Psoas muscle (tissue), 8 donors: ENCODE data around the gene ICAM3. TPM values are rescaled to one million over a fixed set of nuclear protein-coding genes. Genes with fewer than 3 reads are reported as not detected.
"Not testable (repeated sequence)": the region's sequence is repeated elsewhere in the genome, so short reads cannot be mapped to it uniquely, and the experiment has no call there.

Experiments used
- ATAC-seq, 4 donors: fragments of 200-7000 bp; cut with Tn5 transposase; one replicate each; pipeline ENCODE4 v1.9.1; 2020; ENCODE audit warnings: moderate library complexity in 3 of 4, mild to moderate bottlenecking in 2 of 4
- DNase-seq, 2 donors: peaks; one replicate each; pipeline ENCODE4 v3.0.0-alpha.2; 2020
- H3K27ac ChIP-seq: fragments of 200-600 bp; one replicate; pipeline ENCODE4 v1.8.0; 2022
- H3K27me3 ChIP-seq, 3 donors: fragments of 200-600 bp in 1 of 3; one replicate each; pipeline versions ENCODE4 v1.6.1 to v1.8.0; 2013 to 2022; ENCODE audit warnings: low read length in 2 of 3, mild to moderate bottlenecking in 2 of 3, moderate library complexity in 1 of 3; ENCODE audit not compliant: insufficient read depth in 3 of 3
- H3K36me3 ChIP-seq, 2 donors: fragments of 200-600 bp in 1 of 2; one replicate each; pipeline versions ENCODE4 v1.6.1 to v1.8.0; 2013 to 2022; ENCODE audit warnings: low read depth in 1 of 2, mild to moderate bottlenecking in 1 of 2, moderate library complexity in 1 of 2; ENCODE audit not compliant: insufficient read depth in 1 of 2
- H3K4me1 ChIP-seq: fragments of 200-600 bp; one replicate; pipeline ENCODE4 v1.8.0; 2022
- H3K4me3 ChIP-seq: fragments of 200-600 bp; one replicate; pipeline ENCODE4 v1.8.0; 2022; ENCODE audit warnings: mild to moderate bottlenecking
- H3K9me3 ChIP-seq: fragments of 200-600 bp; one replicate; pipeline ENCODE4 v1.8.0; 2022
- CTCF ChIP-seq: fragments of 200-600 bp; IDR thresholded peaks from one replicate; pipeline ENCODE4 v1.8.0; 2022; ENCODE audit warnings: antibody characterized with exemption
- WGBS, 3 donors: extraction: QIAGEN DNeasy Blood & Tissue Kit; methylation state at CpG; one replicate each; pipeline versions ENCODE4 v1.1.6 to v1.1.7; 2013; 5-methylcytosine and 5-hydroxymethylcytosine counted together
- intact Hi-C, 2 donors: fragments of 100-400 bp; cut with DNase I; formaldehyde crosslinking; loops; one replicate each; pipeline versions ENCODE4 v1.11.0 to v1.14.2; 2022
- long read RNA-seq, 2 donors: library from polyadenylated mRNA; unstranded; transcript quantifications; one replicate each; pipeline ENCODE4 v2.0.0, GENCODE V29; 2021
- polyA plus RNA-seq, 3 donors: library from polyadenylated mRNA; stranded (reverse); fragments of 200-250 nt; gene quantifications; one replicate each; pipeline ENCODE4 v1.2.3, GENCODE V29; 2013
- total RNA-seq, 4 donors: library from RNA; stranded (reverse); fragmentation: NEBNext Ultra II Directional in 2 of 4; extraction: Animal tissue kit (Norgen Biotek cat#: 25700) in 2 of 4; gene quantifications; one replicate each; pipeline versions ENCODE4 v1.2.1 to v1.2.4, GENCODE V29; 2021 to 2023
- donor health status: healthy with polysubstance abuse.
- donor health status: DM: no; HTN: no; CAD: no; lungs with moderate emphysema.
- donor health status: Bipolar disorder and iron deficiency.
- donor health status: healthy.
- donor health status: DM: yes; HTN: yes; CAD: no.
- donor health status: DM: no; HTN: no; CAD: no.
- donor health status: DM: no; HTN: no; CAD: no.
- donor health status: DM: yes; HTN: yes; CAD: no.

The ICAM3 gene
- 10 to 100 TPM in 1 of 4 donors, 1 to 10 TPM in 3; 6.4 to 10.1 (median 8.1) TPM for total RNA-seq
- 10 to 100 TPM in 1 of 3 donors, 1 to 10 TPM in 2; 7.8 to 10.1 (median 9.2) TPM for polyA plus RNA-seq
- long read RNA-seq, donor 1, partial matches to known transcripts: 2 of 5 reads
- long read RNA-seq, donor 1, other reads (novel, unspliced or antisense): 1 of 5 reads
- long read RNA-seq, donor 2, partial matches to known transcripts: 5 of 7 reads
- long read RNA-seq, donor 2, other reads (novel, unspliced or antisense): 2 of 7 reads

GRCh38 chr19:10339380-10339960 lies at the start of gene ICAM3:
ICAM3 (minus strand) TSS chr19:10339624; CDS start chr19:10339614, 10 bp downstream.
- TF ChIP-seq CTCF: no peak
- Histone ChIP-seq H3K36me3 (no peaks in the 10 kb centered on the region), H3K4me1 (no peaks in the 10 kb centered on the region), H3K9me3 (no peaks in the 10 kb centered on the region), H3K4me3 (no peak within 1 kb of the TSS), H3K27ac (no peak within 1 kb of the TSS), H3K27me3 (no peaks in the 10 kb centered on the region)
- 61 to 71% (median 64%) methylated on average over 13 to 14 of the region's 14 CpGs for WGBS, 3 donors
- DNase-seq (no peak), ATAC-seq (no peak)
- intact Hi-C loops: loop anchor here in 1 of 2 donors (10.0 kb wide), 1 partner anchor 505 kb away; the partner anchor contains the start of gene PIN1

- no peak overlapping the region for H3K4me3 ChIP-seq
- intact Hi-C loops: loop anchor here in 1 of 2 donors (2.0 kb wide), 1 partner anchor 120 kb away; no protein-coding TSS in a partner anchor
- DNase-seq (peak; percentile 87 to 91), ATAC-seq (peak; percentile 64 to 80 (median 76))
- TF ChIP-seq CTCF: peak; percentile 93
- peaks cover 4 to 35% of the 10 kb centered on the region in 2 donors for H3K36me3 ChIP-seq
- H3K27me3 ChIP-seq: no peaks in the 10 kb centered on the region
- WGBS, 3 donors: 0% methylated on average over 3 of the region's 3 CpGs
- no peak overlapping the region for H3K27ac ChIP-seq
- no peaks in the 10 kb centered on the region for H3K9me3 ChIP-seq
- no peaks in the 10 kb centered on the region for H3K4me1 ChIP-seq
Observed at GRCh38 chr19:10388957-10389356, 49.5 kb upstream of the ICAM3 start.

GRCh38 chr19:10384580-10384979 lies 45.2 kb upstream of the ICAM3 start:
- Histone ChIP-seq H3K4me3 (no peak overlapping the region), H3K4me1 (peaks cover 3% of the 10 kb centered on the region), H3K27ac (no peak overlapping the region), H3K27me3 (no peaks in the 10 kb centered on the region), H3K9me3 (no peaks in the 10 kb centered on the region), H3K36me3 (no peaks in the 10 kb centered on the region)
- no peak for DNase-seq
- no peak for ATAC-seq
- 67 to 81% (median 75%) methylated on average over 9 of the region's 9 CpGs for WGBS, 3 donors
- no peak for TF ChIP-seq CTCF
- intact Hi-C loops: loop anchor here in 1 of 2 donors (5.0 kb wide), 1 partner anchor 52 kb away; the partner anchor contains the start of gene RAVER1

GRCh38 chr19:10383223-10383499 lies 43.7 kb upstream of the ICAM3 start:
- H3K4me3 ChIP-seq, H3K27me3 ChIP-seq, DNase-seq, H3K9me3 ChIP-seq, H3K27ac ChIP-seq, H3K4me1 ChIP-seq, ATAC-seq: not testable (repeated sequence)
- intact Hi-C loops: loop anchor here in 1 of 2 donors (5.0 kb wide), 1 partner anchor 51 kb away; the partner anchor contains the start of gene RAVER1
- peaks cover 0 to 11% of the 10 kb centered on the region in 2 donors for H3K36me3 ChIP-seq
- WGBS, 3 donors: 82 to 88% (median 84%) methylated on average over 8 of the region's 8 CpGs

- WGBS, 3 donors: 0% methylated on average over 51 to 58 of the region's 58 CpGs
- no peaks in the 10 kb centered on the region for H3K27me3 ChIP-seq
- peak; percentile 98 to 100 (median 99) for ATAC-seq
- no peak for TF ChIP-seq CTCF
- intact Hi-C loops: loop anchor here in 1 of 2 donors (5.0 kb wide), 1 partner anchor 48 kb away; the partner anchor contains the start of gene RAVER1
- H3K27ac ChIP-seq: peak within 1 kb of the TSS; percentile 80
- H3K36me3 ChIP-seq: peaks cover 0 to 18% of the 10 kb centered on the region in 2 donors
- H3K9me3 ChIP-seq: no peaks in the 10 kb centered on the region
- DNase-seq: peak; percentile 95 to 98
- peaks cover 6% of the 10 kb centered on the region for H3K4me1 ChIP-seq
- peak within 1 kb of the TSS; percentile 85 for H3K4me3 ChIP-seq
Observed at GRCh38 chr19:10380313-10381102, 41.1 kb upstream of the ICAM3 start, which contains the start of gene TYK2. TYK2 (minus strand) TSS chr19:10380572; CDS start chr19:10378406, 2,166 bp downstream.
